Measurements from ENCODE around the gene ZNF169.
"Not testable (repeated sequence)": the region's sequence is repeated elsewhere in the genome, so short reads cannot be mapped to it uniquely, and the experiment has no call there.

Gene ZNF169

DNA sequence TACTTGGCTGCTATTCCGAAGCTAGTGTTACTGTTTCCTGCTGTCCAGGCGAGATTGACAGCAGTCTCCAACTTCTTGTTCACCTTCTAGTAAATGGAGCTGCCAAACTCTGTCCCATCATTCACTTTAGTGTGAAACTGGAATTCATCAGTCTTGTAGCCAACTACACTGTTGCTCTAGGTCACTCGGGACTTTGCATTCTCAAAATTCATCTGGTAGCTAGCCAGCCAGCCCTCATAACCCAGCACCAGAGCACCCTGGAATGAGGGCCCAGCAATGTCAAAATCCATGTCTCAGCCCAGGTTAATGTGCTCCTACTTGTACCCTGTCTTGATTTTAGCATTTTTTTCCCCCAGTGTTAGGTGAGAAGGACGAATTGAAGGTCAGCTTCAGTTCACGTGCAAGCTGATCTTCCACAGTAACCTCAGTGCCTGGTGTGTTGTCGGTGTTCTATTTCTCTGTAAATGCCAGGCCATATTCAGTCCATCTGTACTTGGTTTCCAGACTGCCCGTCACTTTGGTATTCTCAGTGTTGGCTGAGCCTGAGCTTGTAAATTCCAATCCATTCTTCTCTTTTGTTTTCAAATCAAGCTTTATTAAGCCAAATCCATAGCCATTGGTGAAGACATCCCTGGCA is 28.9 kb downstream of the ZNF169 start:
- H3K9me3 ChIP-seq (ENCODE audit: control insufficient read depth, insufficient read depth, low read depth, low read length), result no peaks in the 10 kb centered on the region
- no peak overlapping the region for H3K9ac ChIP-seq (ENCODE audit: low read length)
- no peaks in the 10 kb centered on the region for H3K27me3 ChIP-seq (ENCODE audit: control insufficient read depth, insufficient read depth, low read length)
- no peak overlapping the region for H3K4me3 ChIP-seq (ENCODE audit: low read depth, low read length)
- no peak overlapping the region for H3K27ac ChIP-seq (ENCODE audit: low read depth, low read length)
- peaks cover 9% of the 10 kb centered on the region for H3K36me3 ChIP-seq (ENCODE audit: control insufficient read depth, insufficient read depth, low read length)
- no peaks in the 10 kb centered on the region for H3K4me1 ChIP-seq (ENCODE audit: control insufficient read depth, insufficient read depth, low read length)

DNA sequence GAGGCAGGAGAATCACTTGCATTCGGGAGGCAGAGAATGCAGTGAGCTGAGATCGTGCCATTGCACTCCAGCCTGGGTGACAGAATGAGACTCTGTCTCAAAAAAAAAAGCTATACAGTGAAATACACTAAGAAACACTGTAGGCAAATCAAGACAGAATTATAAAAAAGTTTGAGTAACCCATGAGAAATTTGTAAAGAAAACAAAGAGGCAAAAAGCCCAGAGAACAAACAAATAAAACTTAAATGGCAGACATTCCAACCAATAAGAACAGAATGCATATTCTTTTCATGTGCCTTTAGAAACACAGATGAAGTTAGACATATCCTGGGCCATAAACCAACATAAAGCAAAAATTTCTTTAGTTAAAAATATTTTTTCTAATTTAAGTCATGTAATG is 30.6 kb downstream of the ZNF169 start:
- no peaks in the 10 kb centered on the region for H3K9me3 ChIP-seq (ENCODE audit: control insufficient read depth, insufficient read depth, low read depth, low read length)

DNA sequence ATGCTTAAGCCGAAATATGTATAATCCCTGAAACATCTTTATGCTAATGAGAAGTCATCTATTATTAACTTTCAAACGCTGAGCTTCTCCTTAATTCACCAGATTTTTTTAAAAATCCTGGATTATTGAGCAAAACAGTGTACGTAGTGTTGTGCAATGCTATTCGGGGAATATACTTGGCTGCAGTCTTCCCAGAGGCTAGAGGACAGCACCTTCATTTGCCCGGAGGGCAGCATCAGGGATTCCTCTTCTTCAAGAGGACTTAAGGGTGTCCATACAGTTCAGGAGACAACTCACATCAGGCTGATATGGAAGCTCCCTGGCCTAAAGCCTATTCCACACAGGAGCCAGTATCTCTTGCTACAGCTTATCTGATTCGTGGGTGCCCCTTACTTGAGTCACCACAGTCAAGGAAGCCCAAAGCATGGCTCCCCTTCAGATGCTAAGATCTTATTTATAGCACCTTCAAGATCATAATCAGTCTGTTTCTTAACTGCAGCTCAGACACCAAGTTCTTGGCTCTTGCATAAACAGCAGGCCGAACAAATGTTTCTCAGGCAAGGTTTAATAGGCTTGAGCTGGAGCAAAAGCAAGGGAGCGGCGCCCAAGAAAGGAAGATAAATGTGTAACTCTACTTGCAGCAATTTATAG is 40.0 kb downstream of the ZNF169 start:
- Histone ChIP-seq H3K9ac (ENCODE audit: low read length) (no peak overlapping the region), H3K27me3 (ENCODE audit: control insufficient read depth, insufficient read depth, low read length) (no peaks in the 10 kb centered on the region), H3K27ac (ENCODE audit: low read depth, low read length) (no peak overlapping the region), H3K9me3 (ENCODE audit: control insufficient read depth, insufficient read depth, low read depth, low read length) (no peaks in the 10 kb centered on the region), H3K36me3 (ENCODE audit: control insufficient read depth, insufficient read depth, low read length) (0 out of 2 replicates have a peak, but pooled peaks cover 4% of the 10 kb centered on the region), H3K4me3 (ENCODE audit: low read depth, low read length) (no peak overlapping the region), H3K4me1 (ENCODE audit: control insufficient read depth, insufficient read depth, low read length) (peaks cover 5% of the 10 kb centered on the region; the same call in 1 of the 2 replicates)

More for the DNA sequence above, 30.6 kb downstream of the ZNF169 start:
- Histone ChIP-seq H3K4me3 (ENCODE audit: low read depth, low read length) (no peak overlapping the region), H3K27ac (ENCODE audit: low read depth, low read length) (no peak overlapping the region), H3K4me1 (ENCODE audit: control insufficient read depth, insufficient read depth, low read length) (no peaks in the 10 kb centered on the region), H3K36me3 (ENCODE audit: control insufficient read depth, insufficient read depth, low read length) (peaks cover 16% of the 10 kb centered on the region), H3K9ac (ENCODE audit: low read length) (no peak overlapping the region), H3K27me3 (ENCODE audit: control insufficient read depth, insufficient read depth, low read length) (no peaks in the 10 kb centered on the region)

DNA sequence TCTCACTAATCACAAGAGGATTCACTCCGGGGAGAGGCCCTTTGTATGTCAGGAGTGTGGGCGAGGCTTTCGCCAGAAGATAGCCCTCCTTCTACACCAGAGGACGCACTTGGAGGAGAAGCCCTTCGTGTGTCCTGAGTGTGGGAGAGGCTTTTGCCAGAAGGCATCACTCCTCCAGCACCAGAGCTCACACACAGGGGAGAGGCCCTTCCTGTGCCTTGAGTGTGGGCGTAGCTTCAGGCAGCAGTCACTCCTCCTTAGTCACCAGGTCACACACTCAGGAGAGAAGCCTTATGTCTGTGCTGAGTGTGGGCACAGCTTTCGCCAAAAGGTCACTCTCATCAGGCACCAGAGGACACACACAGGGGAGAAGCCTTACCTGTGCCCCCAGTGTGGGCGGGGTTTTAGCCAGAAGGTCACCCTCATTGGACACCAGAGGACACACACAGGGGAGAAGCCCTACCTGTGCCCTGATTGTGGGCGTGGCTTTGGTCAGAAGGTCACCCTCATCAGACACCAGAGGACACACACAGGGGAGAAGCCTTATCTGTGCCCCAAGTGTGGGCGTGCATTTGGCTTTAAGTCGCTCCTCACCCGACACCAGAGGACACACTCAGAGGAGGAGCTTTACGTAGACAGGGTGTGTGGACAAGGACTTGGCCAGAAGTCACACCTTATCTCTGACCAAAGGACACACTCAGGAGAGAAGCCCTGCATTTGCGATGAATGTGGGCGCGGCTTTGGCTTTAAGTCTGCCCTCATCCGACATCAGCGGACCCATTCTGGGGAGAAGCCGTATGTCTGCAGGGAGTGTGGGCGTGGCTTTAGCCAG is 41.6 kb downstream of the ZNF169 start:
- Histone ChIP-seq H3K36me3 (ENCODE audit: control insufficient read depth, insufficient read depth, low read length) (0 out of 2 replicates have a peak, but pooled peaks cover 2% of the 10 kb centered on the region), H3K9me3 (ENCODE audit: control insufficient read depth, insufficient read depth, low read depth, low read length) (no peaks in the 10 kb centered on the region), H3K9ac (ENCODE audit: low read length) (no peak overlapping the region), H3K4me3 (ENCODE audit: low read depth, low read length) (no peak overlapping the region), H3K27ac (ENCODE audit: low read depth, low read length) (no peak overlapping the region), H3K4me1 (ENCODE audit: control insufficient read depth, insufficient read depth, low read length) (peaks cover 5% of the 10 kb centered on the region; the same call in 1 of the 2 replicates), H3K27me3 (ENCODE audit: control insufficient read depth, insufficient read depth, low read length) (no peaks in the 10 kb centered on the region)

DNA sequence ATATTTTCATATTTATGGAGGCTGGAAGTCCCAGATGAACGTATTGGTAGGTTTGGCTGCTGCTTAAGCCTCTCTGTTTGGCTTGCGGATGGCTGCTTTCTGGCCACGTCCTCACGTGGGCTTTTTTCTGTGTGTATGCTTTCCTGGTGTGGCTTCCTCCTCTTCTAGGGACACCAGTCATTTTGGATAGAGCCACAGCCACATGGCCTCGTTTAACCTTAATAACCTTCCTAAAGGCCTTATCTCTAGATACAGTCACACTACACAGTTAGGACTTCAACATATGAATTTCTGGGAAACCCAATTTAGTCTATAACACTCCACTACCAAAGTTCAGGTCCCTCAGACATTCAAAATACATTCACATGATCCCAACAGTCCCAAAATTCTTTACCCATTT is 42.5 kb downstream of the ZNF169 start:
- Histone ChIP-seq H3K4me3 (ENCODE audit: low read depth, low read length) (no peak overlapping the region), H3K27ac (ENCODE audit: low read depth, low read length) (no peak overlapping the region), H3K9me3 (ENCODE audit: control insufficient read depth, insufficient read depth, low read depth, low read length) (no peaks in the 10 kb centered on the region), H3K27me3 (ENCODE audit: control insufficient read depth, insufficient read depth, low read length) (no peaks in the 10 kb centered on the region), H3K36me3 (ENCODE audit: control insufficient read depth, insufficient read depth, low read length) (no peaks in the 10 kb centered on the region), H3K4me1 (ENCODE audit: control insufficient read depth, insufficient read depth, low read length) (peaks cover 5% of the 10 kb centered on the region; the same call in 1 of the 2 replicates), H3K9ac (ENCODE audit: low read length) (no peak overlapping the region)

DNA sequence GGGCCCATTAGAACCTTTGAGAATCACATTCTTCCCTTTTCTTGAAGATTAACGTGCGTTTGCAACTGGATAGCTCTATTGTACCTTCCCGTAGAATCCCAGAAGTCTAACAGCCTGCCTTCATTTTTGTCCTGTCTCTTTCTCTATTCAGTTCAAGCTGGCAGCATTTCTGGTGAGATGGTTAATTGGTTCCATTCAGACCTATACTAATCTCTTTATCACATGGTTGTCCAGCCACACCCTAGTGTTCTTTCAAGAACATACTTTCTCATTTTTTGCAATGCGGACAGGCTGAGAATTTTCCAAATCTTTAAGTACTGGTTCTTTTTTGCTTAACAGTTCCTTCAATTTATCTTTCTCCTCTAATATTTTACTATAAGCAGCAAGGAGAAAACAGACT is 43.3 kb downstream of the ZNF169 start:
- no peak overlapping the region for H3K27ac ChIP-seq (ENCODE audit: low read depth, low read length)
- no peaks in the 10 kb centered on the region for H3K27me3 ChIP-seq (ENCODE audit: control insufficient read depth, insufficient read depth, low read length)
- H3K4me1 ChIP-seq (ENCODE audit: control insufficient read depth, insufficient read depth, low read length), result peaks cover 5% of the 10 kb centered on the region; the same call in 1 of the 2 replicates
- H3K9me3 ChIP-seq (ENCODE audit: control insufficient read depth, insufficient read depth, low read depth, low read length), result no peaks in the 10 kb centered on the region
- H3K36me3 ChIP-seq (ENCODE audit: control insufficient read depth, insufficient read depth, low read length), result no peaks in the 10 kb centered on the region
- no peak overlapping the region for H3K4me3 ChIP-seq (ENCODE audit: low read depth, low read length)
- no peak overlapping the region for H3K9ac ChIP-seq (ENCODE audit: low read length)

DNA sequence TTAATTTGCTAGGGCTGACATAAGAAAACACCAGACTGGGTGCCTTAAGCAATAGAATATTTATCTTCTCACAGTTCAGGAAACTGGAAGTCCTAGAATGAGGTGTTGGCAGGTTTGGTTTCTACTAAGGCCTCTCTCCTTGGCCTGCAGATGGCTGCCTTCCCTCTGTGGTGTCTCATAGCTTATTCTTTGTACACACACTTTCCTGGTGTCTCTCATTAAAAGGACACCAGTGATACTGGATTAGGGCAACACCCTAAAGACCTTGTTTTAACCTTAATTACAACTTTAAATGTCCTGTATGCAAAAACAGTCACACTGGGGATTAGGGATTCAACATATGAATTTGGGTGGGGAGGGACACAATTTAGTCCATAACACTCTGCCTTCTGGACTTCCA is 44.2 kb downstream of the ZNF169 start:
- Histone ChIP-seq H3K9me3 (ENCODE audit: control insufficient read depth, insufficient read depth, low read depth, low read length) (no peaks in the 10 kb centered on the region), H3K9ac (ENCODE audit: low read length) (no peak overlapping the region), H3K27ac (ENCODE audit: low read depth, low read length) (no peak overlapping the region), H3K4me3 (ENCODE audit: low read depth, low read length) (no peak overlapping the region), H3K4me1 (ENCODE audit: control insufficient read depth, insufficient read depth, low read length) (peaks cover 5% of the 10 kb centered on the region; the same call in 1 of the 2 replicates), H3K27me3 (ENCODE audit: control insufficient read depth, insufficient read depth, low read length) (no peaks in the 10 kb centered on the region), H3K36me3 (ENCODE audit: control insufficient read depth, insufficient read depth, low read length) (no peaks in the 10 kb centered on the region)

DNA sequence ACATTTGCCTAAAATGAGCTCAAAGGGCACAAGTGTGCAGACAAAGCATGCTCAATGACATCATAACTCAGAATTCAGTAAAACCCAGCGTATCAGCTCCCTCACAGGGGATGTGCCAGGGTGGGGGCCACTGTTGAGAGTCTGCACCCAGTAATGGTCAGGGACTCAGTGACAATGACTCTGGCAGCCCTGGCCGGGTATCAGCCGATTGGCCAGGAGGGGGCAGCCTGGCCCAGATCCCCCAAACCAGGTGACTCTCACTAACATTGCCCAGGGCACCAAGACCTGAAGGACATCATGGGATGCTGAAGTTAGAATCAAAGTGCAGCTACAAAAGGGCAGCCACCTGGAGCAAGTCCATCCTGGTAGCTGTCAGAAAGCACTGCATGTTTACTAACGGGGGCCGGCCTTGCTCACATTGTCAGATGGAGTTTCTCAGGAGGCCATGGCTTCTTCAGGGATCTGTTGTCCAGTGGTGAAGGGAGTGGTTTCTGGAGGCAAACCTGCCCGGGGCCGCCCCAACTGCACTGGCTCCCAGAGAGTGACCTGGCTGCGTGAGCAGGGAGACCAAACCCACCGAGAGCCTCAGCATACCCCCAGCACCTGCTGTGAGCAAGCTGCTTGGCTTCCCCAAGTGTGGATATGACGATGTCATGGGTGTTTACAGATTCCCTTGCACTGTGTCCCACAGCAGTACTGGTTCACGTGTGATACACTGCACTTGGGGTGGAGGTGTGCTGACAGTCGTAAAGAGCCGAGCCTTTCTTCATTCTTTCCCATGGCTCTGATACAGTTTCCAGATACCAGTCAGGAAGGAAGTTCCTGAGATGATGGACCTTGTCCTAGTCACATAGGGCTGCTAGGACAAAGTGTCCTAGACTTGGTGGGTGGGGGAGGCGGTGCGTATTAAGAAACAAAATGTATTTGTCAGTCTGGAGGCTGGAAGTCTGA is 56.2 kb downstream of the ZNF169 start:
- H3K36me3 ChIP-seq (ENCODE audit: control insufficient read depth, insufficient read depth, low read length); H3K4me3 ChIP-seq (ENCODE audit: low read depth, low read length); H3K9me3 ChIP-seq (ENCODE audit: control insufficient read depth, insufficient read depth, low read depth, low read length); H3K9ac ChIP-seq (ENCODE audit: low read length); H3K4me1 ChIP-seq (ENCODE audit: control insufficient read depth, insufficient read depth, low read length); H3K27me3 ChIP-seq (ENCODE audit: control insufficient read depth, insufficient read depth, low read length); H3K27ac ChIP-seq (ENCODE audit: low read depth, low read length): not testable (repeated sequence)

DNA sequence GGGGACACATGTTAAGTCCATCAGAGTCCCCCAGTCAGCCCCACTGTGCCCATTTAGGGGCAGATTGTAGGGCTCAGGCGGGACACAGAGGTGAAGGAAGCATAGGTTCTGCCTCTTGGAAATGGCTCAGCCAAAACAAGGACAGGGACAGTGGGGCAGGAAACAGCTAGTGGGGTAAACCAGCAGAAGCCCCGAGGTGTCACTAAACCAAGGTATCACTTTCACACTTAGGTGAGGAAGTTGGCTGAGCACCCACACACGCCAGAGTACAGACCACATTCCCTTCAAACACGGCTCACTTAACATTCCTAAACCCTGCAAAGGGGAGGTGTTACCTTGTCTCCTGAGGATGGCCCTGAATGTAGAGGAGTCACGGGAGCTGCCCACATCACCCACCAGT is 57.1 kb downstream of the ZNF169 start:
- not testable (repeated sequence) for H3K36me3 ChIP-seq (ENCODE audit: control insufficient read depth, insufficient read depth, low read length); H3K4me3 ChIP-seq (ENCODE audit: low read depth, low read length); H3K4me1 ChIP-seq (ENCODE audit: control insufficient read depth, insufficient read depth, low read length); H3K9ac ChIP-seq (ENCODE audit: low read length); H3K27ac ChIP-seq (ENCODE audit: low read depth, low read length); H3K9me3 ChIP-seq (ENCODE audit: control insufficient read depth, insufficient read depth, low read depth, low read length); H3K27me3 ChIP-seq (ENCODE audit: control insufficient read depth, insufficient read depth, low read length)

DNA sequence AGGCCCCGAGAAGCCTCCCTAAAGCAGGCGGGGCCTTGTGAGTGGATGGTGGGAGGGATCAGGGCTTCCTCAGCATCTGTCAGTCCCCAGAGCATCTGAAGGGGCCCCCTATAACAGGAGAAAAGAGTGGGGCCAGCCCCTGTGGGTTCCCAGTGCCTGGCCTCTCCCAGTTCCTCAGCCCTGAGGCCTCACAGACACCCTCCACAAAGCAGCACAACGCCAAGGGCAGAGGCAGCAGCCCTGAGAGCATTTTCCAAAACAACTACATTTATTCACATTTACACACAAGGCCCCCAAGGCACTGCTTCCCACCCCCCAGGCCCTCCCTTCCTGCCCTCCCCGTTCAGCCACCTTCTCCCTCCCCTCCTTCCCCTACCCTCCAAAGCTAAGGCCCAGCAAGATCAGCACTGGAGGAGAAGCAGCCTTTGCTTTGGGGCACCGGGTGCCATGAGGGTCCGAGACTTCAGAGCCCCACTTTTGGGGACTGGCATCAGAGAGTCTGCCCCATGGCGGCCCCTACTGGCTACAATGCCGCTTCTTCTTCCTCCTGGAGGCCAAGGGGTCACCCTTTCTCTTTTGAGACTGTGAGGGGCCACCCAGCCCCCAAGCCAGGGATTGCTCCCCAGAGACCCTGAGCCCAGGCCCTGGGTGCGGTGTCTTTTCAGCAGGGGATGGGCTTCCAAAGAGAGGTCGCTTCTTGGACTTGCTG is 59.0 kb downstream of the ZNF169 start:
- H3K27ac ChIP-seq (ENCODE audit: low read depth, low read length); H3K9me3 ChIP-seq (ENCODE audit: control insufficient read depth, insufficient read depth, low read depth, low read length); H3K9ac ChIP-seq (ENCODE audit: low read length); H3K36me3 ChIP-seq (ENCODE audit: control insufficient read depth, insufficient read depth, low read length); H3K4me3 ChIP-seq (ENCODE audit: low read depth, low read length); H3K4me1 ChIP-seq (ENCODE audit: control insufficient read depth, insufficient read depth, low read length); H3K27me3 ChIP-seq (ENCODE audit: control insufficient read depth, insufficient read depth, low read length): not testable (repeated sequence)
